Measurements from ENCODE around the gene PHF12.

The PHF12 gene

GRCh38 chr17:28885363-28885762 is 66.0 kb downstream of the PHF12 start:
- TF ChIP-seq CSDC2 (CRISPR knock-in tag; IDR thresholded peaks at IDR 0.05) (no peak), PATZ1 (CRISPR knock-in tag; IDR thresholded peaks at IDR 0.05; ENCODE audit: borderline replicate concordance) (no peak), RARB (CRISPR knock-in tag; IDR thresholded peaks at IDR 0.05) (no peak)
- ATAC-seq = no peak

- ATAC-seq = no peak
- TF ChIP-seq PATZ1 (CRISPR knock-in tag; IDR thresholded peaks at IDR 0.05; ENCODE audit: borderline replicate concordance) (no peak), POU6F1 (CRISPR knock-in tag; IDR thresholded peaks at IDR 0.05; ENCODE audit: borderline replicate concordance, low read depth) (no peak), OSR1 (CRISPR knock-in tag; IDR thresholded peaks at IDR 0.05) (no peak), GLIS3 (CRISPR knock-in tag; IDR thresholded peaks at IDR 0.05) (no peak), TOX (CRISPR knock-in tag; IDR thresholded peaks at IDR 0.05; ENCODE audit: borderline replicate concordance) (no peak), ESRRG (CRISPR knock-in tag; IDR thresholded peaks at IDR 0.05) (no peak)
Measured at GRCh38 chr17:28883967-28884702, 67.2 kb downstream of the PHF12 start.

GRCh38 chr17:28882154-28882895 is 69.0 kb downstream of the PHF12 start:
- TF ChIP-seq PPARA (CRISPR knock-in tag; IDR thresholded peaks at IDR 0.05; ENCODE audit: borderline replicate concordance) = no peak
- TF ChIP-seq ZFP3 (CRISPR knock-in tag; IDR thresholded peaks at IDR 0.05) = no peak
- no peak for TF ChIP-seq ZNF70 (CRISPR knock-in tag; IDR thresholded peaks at IDR 0.05)
- TF ChIP-seq ZNF565 (CRISPR knock-in tag; conservative IDR thresholded peaks at IDR 0.05; ENCODE audit: low read depth) = no peak
- no peak for TF ChIP-seq BACH2 (CRISPR knock-in tag; IDR thresholded peaks at IDR 0.05; ENCODE audit: borderline replicate concordance)
- TF ChIP-seq ZNF8 (CRISPR knock-in tag; IDR thresholded peaks at IDR 0.05) = no peak
- TF ChIP-seq PATZ1 (CRISPR knock-in tag; IDR thresholded peaks at IDR 0.05; ENCODE audit: borderline replicate concordance) = no peak
- no peak for TF ChIP-seq CREB5 (CRISPR knock-in tag; IDR thresholded peaks at IDR 0.05; ENCODE audit: low read depth)
- no peak for TF ChIP-seq ARNTL (CRISPR knock-in tag; IDR thresholded peaks at IDR 0.05; ENCODE audit: borderline replicate concordance, low read depth)
- TF ChIP-seq ZC3H10 (CRISPR knock-in tag; IDR thresholded peaks at IDR 0.05) = no peak
- TF ChIP-seq TCF4 (CRISPR knock-in tag; IDR thresholded peaks at IDR 0.05; ENCODE audit: borderline replicate concordance) = no peak
- TF ChIP-seq POU6F1 (CRISPR knock-in tag; IDR thresholded peaks at IDR 0.05; ENCODE audit: borderline replicate concordance, low read depth) = no peak
- TF ChIP-seq CSDC2 (CRISPR knock-in tag; IDR thresholded peaks at IDR 0.05) = no peak
- TF ChIP-seq RARB (CRISPR knock-in tag; IDR thresholded peaks at IDR 0.05) = no peak
- TF ChIP-seq OSR1 (CRISPR knock-in tag; IDR thresholded peaks at IDR 0.05) = no peak
- no peak for TF ChIP-seq GLIS3 (CRISPR knock-in tag; IDR thresholded peaks at IDR 0.05)
- ATAC-seq = no peak
